NT2/D1 (cell line): ENCODE results near the gene OSM.

ENCODE experiments used
- DNase-seq: peaks from one replicate; pipeline ENCODE4 v3.0.0-alpha.2; 2011; ENCODE audit warnings: low read depth, low spot score
- H3K27me3 ChIP-seq: 2 replicates; pipeline ENCODE4 v1.6.0; 2011; ENCODE audit warnings: mild to moderate bottlenecking; ENCODE audit not compliant: insufficient read length, insufficient read depth
- H3K36me3 ChIP-seq: 2 replicates; pipeline ENCODE4 v1.6.1; 2011; ENCODE audit warnings: mild to moderate bottlenecking, low read length, mixed read lengths; ENCODE audit not compliant: insufficient read depth, insufficient read length
- H3K4me1 ChIP-seq: 2 replicates; pipeline ENCODE4 v1.5.1; 2011; ENCODE audit not compliant: insufficient read depth, insufficient read length
- H3K4me3 ChIP-seq: 2 replicates; pipeline ENCODE4 v1.5.1; 2011; ENCODE audit warnings: low read depth; ENCODE audit not compliant: insufficient read length
- H3K9ac ChIP-seq: 2 replicates; pipeline ENCODE4 v1.6.0; 2011; ENCODE audit warnings: low read depth; ENCODE audit not compliant: insufficient read length
- H3K9me3 ChIP-seq: 2 replicates; pipeline ENCODE4 v1.5.1; 2011; ENCODE audit warnings: mild to moderate bottlenecking, low read length; ENCODE audit not compliant: insufficient read depth
- SUZ12 ChIP-seq: IDR thresholded peaks from 2 replicates; pipeline ENCODE4 v1.6.1; 2011; ENCODE audit not compliant: insufficient read length, insufficient read depth; ENCODE audit errors: extremely low read depth
- YY1 ChIP-seq: IDR thresholded peaks from 2 replicates; pipeline ENCODE4 v1.6.1; 2011; ENCODE audit not compliant: insufficient read length, insufficient read depth
- ZNF274 ChIP-seq: IDR thresholded peaks from 2 replicates; pipeline ENCODE4 v1.6.1; 2011; ENCODE audit warnings: mild to moderate bottlenecking, low read depth, low read length

Gene OSM

GRCh38 chr22:30304495-30305244 is 38.0 kb upstream of the OSM start:
- DNase-seq: no peak
- Histone ChIP-seq H3K9ac (no peak overlapping the region), H3K36me3 (peaks cover 20% of the 10 kb centered on the region)

GRCh38 chr22:30302810-30303138 is 36.1 kb upstream of the OSM start:
- Histone ChIP-seq H3K9ac (no peak overlapping the region), H3K4me1 (peaks cover 16% of the 10 kb centered on the region), H3K9me3 (no peaks in the 10 kb centered on the region), H3K4me3 (no peak overlapping the region), H3K27me3 (no peaks in the 10 kb centered on the region), H3K36me3 (peaks cover 34% of the 10 kb centered on the region)
- no peak for TF ChIP-seq SUZ12
- TF ChIP-seq YY1: no peak
- no peak for TF ChIP-seq ZNF274
- DNase-seq: no peak

More at GRCh38 chr22:30304495-30305244, 38.0 kb upstream of the OSM start:
- Histone ChIP-seq H3K27me3 (no peaks in the 10 kb centered on the region), H3K9me3 (no peaks in the 10 kb centered on the region), H3K4me3 (no peak overlapping the region), H3K4me1 (peaks cover 16% of the 10 kb centered on the region)
- no peak for TF ChIP-seq ZNF274
- no peak for TF ChIP-seq SUZ12
- no peak for TF ChIP-seq YY1

- TF ChIP-seq YY1: no peak
- TF ChIP-seq SUZ12: no peak
- TF ChIP-seq ZNF274: no peak
- DNase-seq: no peak
- no peak overlapping the region for H3K9ac ChIP-seq
- H3K36me3 ChIP-seq: peaks cover 39% of the 10 kb centered on the region
- no peaks in the 10 kb centered on the region for H3K27me3 ChIP-seq
- no peak overlapping the region for H3K4me3 ChIP-seq
- no peaks in the 10 kb centered on the region for H3K9me3 ChIP-seq
- H3K4me1 ChIP-seq: peaks cover 18% of the 10 kb centered on the region
Observed at GRCh38 chr22:30301995-30302809, 35.6 kb upstream of the OSM start.

- Histone ChIP-seq H3K27me3 (no peaks in the 10 kb centered on the region), H3K36me3 (peaks cover 64% of the 10 kb centered on the region), H3K9me3 (no peaks in the 10 kb centered on the region), H3K4me1 (peaks cover 13% of the 10 kb centered on the region), H3K9ac (no peak overlapping the region), H3K4me3 (no peak overlapping the region)
- TF ChIP-seq YY1: no peak
- no peak for TF ChIP-seq ZNF274
- no peak for TF ChIP-seq SUZ12
- DNase-seq: no peak
Observed at GRCh38 chr22:30299322-30299721, 32.7 kb upstream of the OSM start.

GRCh38 chr22:30297991-30298701 is 31.5 kb upstream of the OSM start:
- H3K4me3 ChIP-seq: no peak overlapping the region
- TF ChIP-seq YY1 (no peak), ZNF274 (no peak), SUZ12 (no peak)
- no peaks in the 10 kb centered on the region for H3K9me3 ChIP-seq
- no peak overlapping the region for H3K9ac ChIP-seq
- H3K4me1 ChIP-seq: peaks cover 13% of the 10 kb centered on the region
- peaks cover 66% of the 10 kb centered on the region for H3K36me3 ChIP-seq
- DNase-seq: no peak
- H3K27me3 ChIP-seq: no peaks in the 10 kb centered on the region

GRCh38 chr22:30297276-30297990 is 30.8 kb upstream of the OSM start:
- DNase-seq: no peak
- TF ChIP-seq YY1: no peak
- no peak for TF ChIP-seq ZNF274
- no peak for TF ChIP-seq SUZ12
- no peak overlapping the region for H3K9ac ChIP-seq
- no peaks in the 10 kb centered on the region for H3K27me3 ChIP-seq
- H3K36me3 ChIP-seq: peaks cover 73% of the 10 kb centered on the region
- no peak overlapping the region for H3K4me3 ChIP-seq
- peaks cover 11% of the 10 kb centered on the region for H3K4me1 ChIP-seq
- no peaks in the 10 kb centered on the region for H3K9me3 ChIP-seq
